GM13977 (cell line): ENCODE results near the gene ATG12.
A peak's percentile ranks its signal among the peaks of the same experiment; 100 is the strongest.
"Not testable (repeated sequence)": the region's sequence is repeated elsewhere in the genome, so short reads cannot be mapped to it uniquely, and the experiment has no call there.

ENCODE experiments used
- DNase-seq: peaks from one replicate; pipeline ENCODE4 v3.0.0; 2012; ENCODE audit warnings: low spot score
- in situ Hi-C: fragments of 300-500 bp; cut with MboI; formaldehyde crosslinking; loops from one replicate; pipeline ENCODE4 v1.12.0; 2022; ENCODE audit warnings: low sequenced_read_pairs, low pct_unique_long_range_greater_than_20kb, mixed read lengths, inconsistent platforms; ENCODE audit not compliant: unreplicated experiment
- TF ChIP-seq, protein P1 (sequence below): IDR thresholded peaks from 2 replicates; pipeline ENCODE4 v1.5.1; 2012; ENCODE audit warnings: mild to moderate bottlenecking, control low read depth; ENCODE audit not compliant: insufficient read depth; ENCODE audit errors: extremely low read depth, missing control alignments

The ATG12 gene

DNA sequence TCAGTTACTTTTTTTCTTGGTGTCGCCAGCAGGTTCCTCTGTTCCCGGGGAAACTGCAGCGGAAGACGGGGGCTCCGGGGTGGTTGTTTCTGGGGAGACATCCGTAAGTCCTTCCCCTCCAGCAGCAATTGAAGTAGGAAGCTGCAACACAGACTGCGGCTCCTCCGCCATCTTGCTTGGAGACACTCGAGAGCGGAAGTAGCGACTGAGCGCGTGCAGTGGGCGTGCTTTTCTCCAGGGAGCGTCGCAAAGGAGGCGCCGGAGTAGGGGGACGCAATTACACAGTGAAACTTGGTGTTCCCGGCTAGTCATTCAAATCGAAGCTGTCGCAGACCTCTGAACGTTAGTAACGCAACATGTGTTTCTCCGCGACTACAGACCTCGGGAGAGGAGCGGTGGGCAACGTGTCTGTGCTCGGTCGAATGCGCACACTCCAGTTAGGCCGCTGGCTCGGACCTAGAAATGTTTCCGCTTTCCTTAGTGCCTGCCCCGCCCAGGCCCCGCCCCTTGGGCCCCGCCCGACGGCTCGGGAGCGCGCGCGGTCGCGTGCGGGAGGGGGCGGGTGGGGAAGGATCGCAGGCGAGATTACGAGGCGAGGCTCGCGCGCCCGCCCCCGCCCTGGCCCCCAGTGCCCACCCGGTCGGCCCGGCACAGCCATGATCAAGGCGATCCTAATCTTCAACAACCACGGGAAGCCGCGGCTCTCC, at the start of gene ATG12, which contains the start of gene AP3S1:
TSS of gene ATG12 (minus strand) at position 184 of the 707 bp plus-strand sequence. CDS start at position 171, 13 bp downstream.
TSS of gene AP3S1 (plus strand) at position 554 of the 707 bp plus-strand sequence. CDS start at position 657, 103 bp downstream.
- in situ Hi-C loops, result loop anchor here (10.0 to 25.0 kb wide), 2 partner anchors 217 to 221 kb away; partner anchors contain the start of gene TMED7
- TF ChIP-seq, protein P1, sequence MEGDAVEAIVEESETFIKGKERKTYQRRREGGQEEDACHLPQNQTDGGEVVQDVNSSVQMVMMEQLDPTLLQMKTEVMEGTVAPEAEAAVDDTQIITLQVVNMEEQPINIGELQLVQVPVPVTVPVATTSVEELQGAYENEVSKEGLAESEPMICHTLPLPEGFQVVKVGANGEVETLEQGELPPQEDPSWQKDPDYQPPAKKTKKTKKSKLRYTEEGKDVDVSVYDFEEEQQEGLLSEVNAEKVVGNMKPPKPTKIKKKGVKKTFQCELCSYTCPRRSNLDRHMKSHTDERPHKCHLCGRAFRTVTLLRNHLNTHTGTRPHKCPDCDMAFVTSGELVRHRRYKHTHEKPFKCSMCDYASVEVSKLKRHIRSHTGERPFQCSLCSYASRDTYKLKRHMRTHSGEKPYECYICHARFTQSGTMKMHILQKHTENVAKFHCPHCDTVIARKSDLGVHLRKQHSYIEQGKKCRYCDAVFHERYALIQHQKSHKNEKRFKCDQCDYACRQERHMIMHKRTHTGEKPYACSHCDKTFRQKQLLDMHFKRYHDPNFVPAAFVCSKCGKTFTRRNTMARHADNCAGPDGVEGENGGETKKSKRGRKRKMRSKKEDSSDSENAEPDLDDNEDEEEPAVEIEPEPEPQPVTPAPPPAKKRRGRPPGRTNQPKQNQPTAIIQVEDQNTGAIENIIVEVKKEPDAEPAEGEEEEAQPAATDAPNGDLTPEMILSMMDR, result no peak
- peak; percentile 88 for DNase-seq

DNA sequence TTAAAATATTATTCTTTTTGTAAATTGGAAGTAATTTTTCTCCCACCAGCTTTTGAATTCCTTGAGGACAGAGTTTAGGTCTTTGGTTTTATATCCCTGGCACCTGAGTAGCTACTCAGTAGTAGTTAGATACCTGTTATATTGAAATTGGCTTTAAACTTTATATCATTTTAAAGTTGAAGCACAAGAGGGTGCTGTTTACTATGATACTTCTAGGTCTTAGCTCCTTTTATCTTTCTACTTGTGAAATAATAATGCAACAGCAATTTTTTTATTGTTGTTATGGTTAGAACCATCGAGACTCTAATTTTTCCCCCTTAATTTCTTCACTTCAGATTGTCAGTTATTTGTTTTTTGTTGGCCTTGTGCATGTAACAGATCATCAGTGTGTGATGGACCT, 46.7 kb upstream of the ATG12 start:
- in situ Hi-C loops, result no loop called here
- DNase-seq, result no peak
- TF ChIP-seq, protein P1, result no peak

DNA sequence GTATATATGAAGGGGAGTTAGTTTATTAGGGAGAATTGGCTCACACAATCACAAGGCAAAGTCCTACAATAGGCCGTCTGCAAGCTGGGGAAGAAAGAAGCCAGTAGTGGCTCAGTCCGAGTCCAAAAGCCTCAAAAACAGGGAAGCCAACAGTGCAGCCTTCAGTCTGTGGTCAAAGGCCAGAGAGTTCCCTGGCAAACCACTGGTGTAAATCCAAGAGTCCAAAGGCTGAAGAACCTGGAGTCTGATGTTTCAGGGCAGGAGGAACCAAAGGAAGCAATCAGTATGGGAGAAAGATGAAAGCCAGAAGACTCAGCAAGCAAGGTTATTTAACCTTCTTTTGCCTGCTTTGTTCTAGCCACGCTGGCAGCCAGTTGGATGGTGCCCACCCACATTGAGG, 43.8 kb upstream of the ATG12 start:
- DNase-seq, in situ Hi-C loops: not testable (repeated sequence)

DNA sequence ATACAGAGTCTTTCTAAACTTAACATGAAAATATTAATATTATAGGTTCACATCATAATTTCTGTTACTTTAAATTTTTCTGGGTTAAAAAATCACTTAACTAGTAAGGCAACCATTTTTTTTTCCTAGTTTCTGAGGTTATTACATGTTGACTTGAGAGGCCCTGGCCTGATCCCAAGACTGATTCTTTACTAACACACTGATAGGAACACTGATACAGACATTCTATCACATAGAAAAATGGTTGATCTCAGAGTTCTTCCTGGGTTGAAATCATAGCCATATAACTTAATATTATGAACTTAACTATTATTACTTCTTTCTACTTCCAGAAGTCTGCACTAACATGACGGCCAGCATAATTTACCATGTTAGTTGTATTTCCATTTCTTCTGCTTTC, 43.3 kb upstream of the ATG12 start:
- in situ Hi-C loops, result no loop called here
- no peak for DNase-seq
- TF ChIP-seq, protein P1, result no peak

DNA sequence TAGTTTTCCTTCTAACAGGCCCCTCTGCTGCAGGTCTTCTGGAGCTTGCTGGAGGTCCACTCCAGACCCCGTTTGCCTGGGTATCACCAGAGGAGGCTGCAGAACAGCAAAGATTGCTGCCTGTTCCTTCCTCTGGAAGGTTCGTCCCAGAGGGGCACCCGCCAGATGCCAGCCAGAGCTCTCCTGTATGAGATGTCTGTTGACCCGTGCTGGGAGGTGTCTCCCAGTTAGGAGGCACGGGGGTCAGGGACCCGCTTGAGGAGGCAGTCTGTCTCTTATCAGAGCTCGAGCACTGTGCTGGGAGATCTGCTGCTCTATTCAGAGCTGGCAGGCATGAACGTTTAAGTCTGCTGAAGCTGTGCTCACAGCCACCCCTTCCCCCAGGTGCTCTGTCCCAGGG, 41.1 kb upstream of the ATG12 start:
- DNase-seq, in situ Hi-C loops: not testable (repeated sequence)

DNA sequence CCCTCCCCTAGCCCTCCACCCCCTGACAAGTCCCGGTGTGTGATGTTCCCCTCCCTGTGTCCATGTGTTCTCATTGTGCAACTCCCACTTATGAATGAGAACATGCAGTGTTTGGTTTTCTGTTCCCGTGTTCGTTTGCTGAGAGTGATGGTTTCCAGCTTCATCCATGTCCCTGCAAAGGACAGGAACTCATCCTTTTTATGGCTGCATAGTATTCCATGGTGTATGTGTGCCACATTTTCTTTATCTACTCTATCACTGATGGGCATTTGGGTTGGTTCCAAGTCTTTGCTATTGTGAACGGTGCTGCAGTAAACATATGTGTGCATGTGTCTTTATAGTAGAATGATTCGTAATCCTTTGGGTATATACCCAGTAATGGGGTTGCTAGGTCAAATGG, 36.0 kb upstream of the ATG12 start:
- DNase-seq, in situ Hi-C loops: not testable (repeated sequence)

DNA sequence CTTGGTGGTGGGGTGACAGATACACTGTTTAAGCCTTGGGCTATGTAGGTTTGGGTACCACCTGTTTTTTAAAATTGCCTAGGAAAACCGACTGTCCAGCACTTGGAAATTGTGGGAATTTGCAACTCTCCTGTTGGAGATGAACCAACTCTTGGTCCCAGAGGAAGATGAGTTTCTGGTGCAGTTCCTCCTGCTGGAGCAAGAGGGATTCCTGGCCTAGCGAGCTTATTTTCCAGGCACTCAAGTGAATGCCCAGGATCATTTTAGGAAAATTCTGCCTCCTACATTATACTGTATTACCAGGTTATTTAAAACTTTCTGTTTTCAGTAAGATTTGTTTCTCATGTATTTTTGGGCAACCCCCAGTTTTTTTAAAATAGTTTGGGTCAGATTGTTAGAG, 34.1 kb upstream of the ATG12 start:
- DNase-seq, result no peak
- in situ Hi-C loops, result no loop called here
- TF ChIP-seq, protein P1, result no peak

DNA sequence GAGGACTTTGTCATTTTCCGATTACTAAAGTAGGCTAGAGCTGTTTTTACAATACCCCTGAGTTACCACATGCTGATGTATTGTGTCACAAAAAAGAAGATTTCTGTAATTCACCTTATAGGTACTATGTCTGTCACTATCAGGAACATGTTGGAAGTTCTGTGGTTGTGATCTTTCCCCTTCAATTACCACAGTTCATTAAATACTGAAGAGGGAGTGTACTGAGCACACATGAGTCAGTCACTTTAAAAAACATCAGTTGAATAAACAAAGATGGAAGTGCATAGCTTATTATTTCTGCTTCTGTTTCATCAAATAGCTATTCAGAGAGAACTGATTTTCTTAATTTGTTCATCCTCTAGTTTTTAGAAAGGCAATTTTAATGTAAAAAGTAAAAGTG, 32.0 kb upstream of the ATG12 start:
- TF ChIP-seq, protein P1, result no peak
- in situ Hi-C loops, result no loop called here
- no peak for DNase-seq
